Effector memory CD4-positive, alpha-beta T cell (primary cell): ENCODE results near the gene SDHA.
"Not testable (repeated sequence)": the region's sequence is repeated elsewhere in the genome, so short reads cannot be mapped to it uniquely, and the experiment has no call there.

Experiments used
- DNase-seq, 3 donors: peaks; one replicate each; pipeline ENCODE4 v3.0.0-alpha.2; 2020
- H3K27ac ChIP-seq: 2 replicates; pipeline ENCODE4 v1.7.0; 2013; ENCODE audit warnings: mild to moderate bottlenecking, low read length, moderate library complexity; ENCODE audit not compliant: insufficient read depth, poor library complexity, severe bottlenecking
- H3K27me3 ChIP-seq: replicated peaks from 2 replicates; pipeline ENCODE4 v1.7.0; 2013; ENCODE audit warnings: mild to moderate bottlenecking, low read length; ENCODE audit not compliant: insufficient read depth, control insufficient read depth, poor library complexity, severe bottlenecking
- H3K36me3 ChIP-seq: 2 replicates; pipeline ENCODE4 v1.7.0; 2013; ENCODE audit warnings: mild to moderate bottlenecking, low read length, moderate library complexity; ENCODE audit not compliant: control insufficient read depth, insufficient read depth
- H3K4me1 ChIP-seq: 2 replicates; pipeline ENCODE4 v1.7.0; 2013; ENCODE audit warnings: low read length, mild to moderate bottlenecking; ENCODE audit not compliant: control insufficient read depth, insufficient read depth, poor library complexity, severe bottlenecking
- H3K4me3 ChIP-seq: 2 replicates; pipeline ENCODE4 v1.7.0; 2013; ENCODE audit warnings: low read length, low read depth, mild to moderate bottlenecking; ENCODE audit not compliant: insufficient read depth, poor library complexity, severe bottlenecking
- H3K9me3 ChIP-seq: 2 replicates; pipeline ENCODE4 v1.7.0; 2013; ENCODE audit warnings: mild to moderate bottlenecking, low read length, moderate library complexity; ENCODE audit not compliant: control insufficient read depth

The SDHA gene

DNA sequence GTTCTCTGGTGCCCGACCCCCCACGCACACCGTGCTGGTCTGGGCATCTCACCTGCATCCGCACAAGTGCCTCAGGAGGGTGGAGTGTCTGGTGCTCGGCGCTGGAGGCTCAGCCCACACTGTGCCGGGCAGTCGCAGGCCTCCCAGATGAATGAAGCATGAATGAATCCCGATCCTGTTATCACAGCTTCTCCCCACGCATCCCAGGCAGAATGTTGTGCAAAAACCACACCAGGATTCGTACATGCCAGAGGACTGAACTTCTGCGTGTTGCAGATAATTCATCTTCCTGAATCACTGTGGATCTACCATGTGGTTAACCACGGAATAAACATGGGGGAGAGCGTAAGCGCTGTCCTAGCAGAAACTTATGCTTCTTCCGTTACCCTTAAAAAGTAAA is 78.8 kb downstream of the SDHA start:
- H3K27ac ChIP-seq, H3K27me3 ChIP-seq, H3K9me3 ChIP-seq, H3K36me3 ChIP-seq, H3K4me3 ChIP-seq, DNase-seq, H3K4me1 ChIP-seq: not testable (repeated sequence)

DNA sequence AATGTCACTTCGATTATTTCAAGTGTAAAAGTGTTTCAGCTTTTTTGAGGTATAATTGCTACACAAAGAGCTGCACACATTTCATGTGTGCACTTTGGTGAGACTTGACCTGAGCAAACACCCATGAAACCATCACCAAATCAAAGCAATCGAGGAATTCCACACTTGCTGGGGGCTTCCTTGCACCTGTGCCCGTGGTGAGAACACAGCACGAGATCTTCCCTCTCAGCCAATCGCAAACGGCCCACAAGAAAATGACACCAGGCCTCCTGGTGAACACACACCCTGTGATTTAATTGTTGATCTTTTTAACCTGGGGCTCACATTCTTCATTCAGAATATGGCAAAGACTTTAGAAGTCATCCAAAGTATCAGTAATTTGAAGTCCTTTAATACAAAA is 79.3 kb downstream of the SDHA start:
- not testable (repeated sequence) for DNase-seq, H3K4me1 ChIP-seq, H3K27me3 ChIP-seq, H3K9me3 ChIP-seq, H3K36me3 ChIP-seq, H3K27ac ChIP-seq, H3K4me3 ChIP-seq

DNA sequence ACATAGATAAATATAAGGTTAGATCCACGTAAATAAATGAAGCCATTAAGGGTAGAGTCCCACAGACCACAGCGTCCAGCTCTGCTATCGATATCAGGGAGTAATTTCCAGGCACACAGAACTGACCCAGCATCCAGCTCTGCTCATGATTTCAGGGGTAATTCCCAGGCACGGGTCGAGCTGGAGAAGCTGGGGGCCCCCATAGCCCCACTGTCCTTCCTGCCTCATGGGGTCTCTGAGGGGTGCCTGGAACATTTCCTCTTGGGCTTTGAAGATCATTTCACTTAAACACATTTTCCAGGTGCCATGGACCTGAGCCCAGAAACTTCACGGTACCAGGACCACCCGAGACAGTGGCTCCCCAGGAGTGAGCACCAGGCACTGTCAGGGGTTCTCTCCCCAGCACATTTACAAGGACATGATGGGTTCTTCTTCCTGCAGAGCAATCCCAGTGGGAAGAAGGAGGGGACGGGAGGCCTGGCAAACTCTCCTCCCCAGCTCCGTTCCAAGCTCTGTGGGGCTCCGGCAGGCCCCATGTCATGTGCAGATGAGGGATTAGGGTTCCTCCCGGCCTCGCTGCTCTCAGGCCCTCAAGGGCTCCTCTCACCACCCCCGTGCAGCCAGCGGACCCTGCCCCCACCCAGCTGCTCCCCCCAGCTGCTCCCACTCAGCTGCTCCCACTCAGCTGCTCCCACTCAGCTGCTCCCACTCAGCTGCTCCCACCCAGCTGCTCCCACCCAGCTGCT is 80.0 kb downstream of the SDHA start:
- not testable (repeated sequence) for H3K27ac ChIP-seq, H3K27me3 ChIP-seq, H3K4me1 ChIP-seq, H3K4me3 ChIP-seq, DNase-seq, H3K9me3 ChIP-seq, H3K36me3 ChIP-seq

DNA sequence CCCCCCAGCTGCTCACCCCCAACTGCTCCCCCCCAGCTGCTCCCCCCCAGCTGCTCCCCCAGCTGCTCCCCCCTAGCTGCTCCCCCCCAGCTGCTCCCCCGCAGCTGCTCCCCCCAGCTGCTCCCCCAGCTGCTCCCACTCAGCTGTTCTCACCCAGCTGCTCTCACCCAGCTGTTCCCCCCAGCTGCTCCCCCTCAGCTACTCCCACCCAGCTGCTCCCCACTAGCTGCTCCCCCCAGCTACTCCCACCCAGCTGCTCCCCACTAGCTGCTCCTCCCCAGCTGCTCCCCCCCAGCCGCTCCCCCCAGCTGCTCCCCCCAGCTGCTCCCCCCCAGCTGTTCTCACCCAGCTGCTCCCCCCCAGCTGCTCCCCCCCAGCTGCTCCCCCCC is 80.6 kb downstream of the SDHA start:
- no peaks in the 10 kb centered on the region for H3K36me3 ChIP-seq
- no peak for DNase-seq
- no peak overlapping the region for H3K4me3 ChIP-seq
- peaks cover 3% of the 10 kb centered on the region for H3K4me1 ChIP-seq
- H3K27me3 ChIP-seq = no peaks in the 10 kb centered on the region
- no peaks in the 10 kb centered on the region for H3K9me3 ChIP-seq
- no peak overlapping the region for H3K27ac ChIP-seq

DNA sequence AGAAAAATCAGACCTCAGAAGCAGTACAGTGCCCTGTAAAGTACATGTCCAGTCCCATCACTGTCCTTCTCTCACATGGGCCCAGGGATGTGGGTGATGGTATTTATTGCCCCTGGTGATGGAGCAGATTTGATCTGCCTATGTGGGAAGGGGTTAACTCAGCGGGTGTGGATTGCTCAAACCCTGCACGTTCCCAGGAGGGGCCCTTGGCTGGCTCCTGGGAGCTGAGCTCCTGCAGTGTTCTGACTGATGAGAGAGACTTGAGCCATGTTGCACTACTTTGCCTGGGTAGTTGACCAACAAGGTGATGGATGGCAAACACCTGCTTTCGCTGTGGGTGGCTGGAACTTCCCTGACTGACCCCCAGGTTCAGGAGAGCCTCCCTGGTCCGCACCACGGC is 81.8 kb downstream of the SDHA start:
- H3K36me3 ChIP-seq, H3K9me3 ChIP-seq, H3K27me3 ChIP-seq, H3K27ac ChIP-seq, H3K4me3 ChIP-seq, DNase-seq, H3K4me1 ChIP-seq: not testable (repeated sequence)

DNA sequence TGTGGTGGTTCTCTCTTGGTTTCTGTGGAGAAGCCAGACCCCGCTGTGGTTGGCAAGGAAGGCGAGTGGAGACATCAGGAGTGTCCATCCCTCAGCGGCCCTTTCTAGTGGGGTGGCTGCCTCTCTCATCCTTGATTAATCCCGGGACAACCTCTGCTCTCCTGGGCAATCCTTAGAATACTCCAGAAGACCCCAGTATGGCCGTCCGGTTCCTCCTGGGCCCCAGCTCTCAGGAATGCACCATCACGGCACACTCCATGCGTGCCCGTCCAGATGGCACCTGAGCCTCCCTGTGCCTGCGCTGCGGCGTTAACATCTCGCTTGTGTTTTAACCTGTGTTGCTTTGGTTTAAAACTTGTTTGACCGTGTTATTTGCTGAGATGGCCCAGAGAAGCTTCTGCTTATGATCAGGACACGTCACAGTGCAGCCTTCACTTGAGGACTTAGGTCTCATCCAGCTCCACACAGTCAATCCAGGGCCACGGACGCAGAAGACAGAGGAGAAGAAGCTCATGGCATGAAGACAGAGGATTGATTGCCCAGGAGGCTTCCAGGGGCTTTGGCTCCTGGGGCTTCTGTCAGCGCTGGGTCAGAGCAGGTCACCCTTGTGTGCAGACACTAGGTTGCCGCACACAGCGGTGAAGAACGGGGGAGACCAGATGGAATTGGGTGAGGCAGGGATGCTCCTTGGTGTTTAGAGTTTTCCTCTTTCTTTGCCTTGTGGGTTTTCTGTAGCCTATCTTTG is 82.7 kb downstream of the SDHA start:
- H3K4me3 ChIP-seq, H3K4me1 ChIP-seq, H3K27ac ChIP-seq, H3K36me3 ChIP-seq, H3K27me3 ChIP-seq, DNase-seq, H3K9me3 ChIP-seq: not testable (repeated sequence)

DNA sequence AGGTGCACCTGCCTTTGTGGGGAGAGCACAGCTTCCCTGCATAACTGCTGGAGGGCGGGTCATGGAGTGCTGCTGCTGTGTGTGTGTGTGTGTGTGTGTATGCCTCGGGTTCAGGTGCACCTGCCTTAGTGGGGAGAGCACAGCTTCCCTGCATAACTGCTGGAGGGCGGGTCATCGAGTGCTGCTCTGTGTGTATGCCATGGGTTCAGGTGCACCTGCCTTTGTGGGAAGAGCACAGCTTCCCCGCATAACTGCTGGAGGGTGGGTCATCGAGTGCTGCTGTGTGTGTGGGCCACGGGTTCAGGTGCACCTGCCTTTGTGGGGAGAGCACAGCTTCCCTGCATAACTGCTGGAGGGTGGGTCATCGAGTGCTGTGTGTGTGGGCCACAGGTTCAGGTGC is 84.3 kb downstream of the SDHA start:
- not testable (repeated sequence) for H3K4me3 ChIP-seq

DNA sequence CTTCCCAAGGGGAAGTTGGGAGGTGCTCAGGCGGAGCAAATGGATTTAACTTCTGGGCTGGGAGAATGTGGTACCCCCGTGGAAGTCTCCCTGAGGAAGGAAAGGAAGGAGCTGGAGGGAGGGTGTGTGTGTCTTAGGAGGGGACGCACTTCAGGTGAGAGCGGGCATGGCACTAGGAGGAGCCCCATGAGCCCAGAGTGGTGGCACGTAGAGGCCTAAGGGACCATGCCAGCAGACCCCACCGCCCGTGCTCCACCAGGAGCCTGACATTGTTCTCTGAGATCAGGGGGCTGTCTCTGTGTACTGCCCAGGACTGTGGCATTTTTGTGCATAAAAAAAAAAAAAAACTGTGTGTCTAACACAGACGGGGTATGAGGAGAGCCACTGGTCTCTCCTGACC is 84.8 kb downstream of the SDHA start:
- no peaks in the 10 kb centered on the region for H3K27me3 ChIP-seq
- peaks cover 22% of the 10 kb centered on the region for H3K36me3 ChIP-seq
- DNase-seq = no peak

More for the DNA sequence above, 84.3 kb downstream of the SDHA start:
- not testable (repeated sequence) for H3K9me3 ChIP-seq, H3K4me1 ChIP-seq, H3K27me3 ChIP-seq, H3K27ac ChIP-seq, DNase-seq
- peaks cover 17% of the 10 kb centered on the region for H3K36me3 ChIP-seq

DNA sequence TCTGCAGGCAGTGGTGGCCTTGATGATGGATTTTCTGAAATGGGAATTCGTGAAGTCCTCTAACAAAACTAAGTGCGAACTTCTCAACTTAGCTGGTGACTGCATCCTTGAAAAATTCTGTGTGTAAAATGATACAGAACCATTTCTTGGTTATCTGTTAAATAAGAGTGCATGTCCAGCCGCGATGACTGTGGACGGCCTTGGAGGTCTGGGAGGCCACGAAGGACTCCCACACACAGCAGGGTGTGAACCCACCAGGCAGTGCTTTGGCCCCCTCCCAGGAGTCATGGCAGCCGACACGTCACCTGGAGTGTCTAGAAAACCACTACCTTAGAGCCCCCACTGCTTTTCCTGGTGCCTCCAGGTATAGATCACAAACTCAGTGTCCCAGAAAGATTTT is 85.6 kb downstream of the SDHA start:
- H3K4me3 ChIP-seq, DNase-seq, H3K9me3 ChIP-seq, H3K27me3 ChIP-seq, H3K4me1 ChIP-seq, H3K27ac ChIP-seq: not testable (repeated sequence)
- H3K36me3 ChIP-seq = peaks cover 28% of the 10 kb centered on the region

More for the DNA sequence above, 84.8 kb downstream of the SDHA start:
- no peak overlapping the region for H3K27ac ChIP-seq
- no peaks in the 10 kb centered on the region for H3K9me3 ChIP-seq
- H3K4me1 ChIP-seq = no peaks in the 10 kb centered on the region
- no peak overlapping the region for H3K4me3 ChIP-seq

DNA sequence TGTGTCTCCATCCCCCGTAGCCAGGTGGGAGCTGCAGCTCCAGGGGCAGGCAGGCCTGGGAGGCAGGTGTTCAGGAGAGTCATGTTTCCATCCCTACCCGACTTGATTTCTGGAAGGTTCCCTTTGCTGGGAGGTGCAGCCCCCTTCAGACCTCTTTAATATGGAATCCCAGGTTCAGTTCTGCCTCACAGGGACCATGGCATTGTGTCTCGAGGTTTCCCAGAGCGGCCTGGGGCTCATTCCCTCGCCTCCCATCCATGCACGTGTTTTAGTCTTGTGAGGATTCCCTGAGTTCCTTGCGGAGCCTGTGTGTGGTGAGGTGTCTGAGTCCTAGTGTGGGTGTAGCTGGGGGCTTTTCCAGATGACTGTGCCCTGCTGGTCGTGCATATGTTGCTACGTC is 86.9 kb downstream of the SDHA start:
- Histone ChIP-seq H3K36me3 (peaks cover 37% of the 10 kb centered on the region), H3K27me3 (no peaks in the 10 kb centered on the region), H3K4me3 (no peak overlapping the region), H3K27ac (no peak overlapping the region), H3K9me3 (no peaks in the 10 kb centered on the region), H3K4me1 (no peaks in the 10 kb centered on the region)
- DNase-seq = no peak
